A673 (cell line): Measurements from ENCODE around the gene CINP. TPM values are rescaled to one million over a fixed set of nuclear protein-coding genes. Genes with fewer than 3 reads are reported as not detected.

Experiments
- BruUV-seq: library from RNA; stranded (reverse); fragments of 400-500 nt; replicated peaks from 2 replicates; lab custom pipeline; 2021; lab: Mats Ljungman, UMichigan
- CTCF ChIA-PET: fragments of 300-600 bp; sonication (Branson Sonifier 250); formaldehyde crosslinking; loops from one replicate; lab custom pipeline; 2022; ENCODE audit warnings: antibody characterized with exemption; lab: Charles Lee
- POLR2A ChIA-PET: fragments of 300-600 bp; sonication (Branson Sonifier 250); formaldehyde crosslinking; loops from one replicate; lab custom pipeline; 2022; ENCODE audit warnings: antibody characterized with exemption; ENCODE audit not compliant: low non-redundant PET; lab: Charles Lee
- DNase-seq: peaks from one replicate; pipeline ENCODE4 v3.0.0-alpha.2; 2015; ENCODE audit warnings: low spot score
- H3K27ac ChIP-seq: fragments of 200-600 bp; sonication (generic); 2 replicates; pipeline ENCODE4 v1.5.1; 2016; ENCODE audit warnings: mixed run types, low read depth, mild to moderate bottlenecking, mixed read lengths, antibody characterized with exemption, low read length; ENCODE audit not compliant: poor library complexity, severe bottlenecking
- H3K27me3 ChIP-seq: fragments of 200-600 bp; sonication (generic); replicated peaks from 2 replicates; pipeline ENCODE4 v1.6.1; 2017; ENCODE audit warnings: mixed run types, low read depth, mild to moderate bottlenecking, mixed read lengths, antibody characterized with exemption, low read length; ENCODE audit not compliant: insufficient read depth, poor library complexity
- H3K36me3 ChIP-seq: fragments of 200-600 bp; sonication (generic); 2 replicates; pipeline ENCODE4 v1.6.1; 2016; ENCODE audit warnings: mixed run types, mild to moderate bottlenecking, mixed read lengths, antibody characterized with exemption, low read length; ENCODE audit not compliant: insufficient read depth, poor library complexity, severe bottlenecking
- H3K4me1 ChIP-seq: fragments of 200-600 bp; sonication (generic); 2 replicates; pipeline ENCODE4 v1.6.1; 2017; ENCODE audit warnings: mixed run types, mild to moderate bottlenecking, mixed read lengths, antibody characterized with exemption, low read length; ENCODE audit not compliant: insufficient read depth, poor library complexity, severe bottlenecking
- H3K4me3 ChIP-seq: fragments of 200-600 bp; sonication (generic); 2 replicates; pipeline ENCODE4 v1.5.1; 2016; ENCODE audit warnings: low read depth, mixed run types, mild to moderate bottlenecking, mixed read lengths, low read length; ENCODE audit not compliant: poor library complexity, severe bottlenecking
- H3K9me3 ChIP-seq: fragments of 200-600 bp; sonication (generic); 2 replicates; pipeline ENCODE4 v1.6.1; 2016; ENCODE audit warnings: mixed run types, low read depth, mild to moderate bottlenecking, mixed read lengths, antibody characterized with exemption, low read length; ENCODE audit not compliant: poor library complexity, severe bottlenecking
- EZH2 ChIP-seq: fragments of 200-600 bp; sonication (generic); IDR thresholded peaks from 2 replicates; pipeline ENCODE4 v1.6.1; 2017; ENCODE audit warnings: borderline replicate concordance, low read depth, mild to moderate bottlenecking, mixed read lengths, antibody characterized with exemption, low read length; ENCODE audit not compliant: poor library complexity, severe bottlenecking
- intact Hi-C: fragments of 100-400 bp; cut with micrococcal nuclease; formaldehyde crosslinking; loops from one replicate; pipeline ENCODE4 v1.10.0; 2022; ENCODE audit not compliant: unreplicated experiment
- total RNA-seq: library from RNA; stranded (reverse); gene quantifications from 2 replicates; pipeline ENCODE4 v1.2.3, GENCODE V29; 2021
- TF ChIP-seq, protein P1 (sequence below): fragments of 300-800, 200-600 bp; sonication (generic); conservative IDR thresholded peaks from 2 replicates; pipeline ENCODE4 v1.5.1; 2017; ENCODE audit warnings: low read depth, mild to moderate bottlenecking, antibody characterized with exemption, low read length, moderate library complexity, mixed read lengths

The CINP gene
- total RNA-seq, 1 experiment from 2014 or later: 46.6 TPM

DNA sequence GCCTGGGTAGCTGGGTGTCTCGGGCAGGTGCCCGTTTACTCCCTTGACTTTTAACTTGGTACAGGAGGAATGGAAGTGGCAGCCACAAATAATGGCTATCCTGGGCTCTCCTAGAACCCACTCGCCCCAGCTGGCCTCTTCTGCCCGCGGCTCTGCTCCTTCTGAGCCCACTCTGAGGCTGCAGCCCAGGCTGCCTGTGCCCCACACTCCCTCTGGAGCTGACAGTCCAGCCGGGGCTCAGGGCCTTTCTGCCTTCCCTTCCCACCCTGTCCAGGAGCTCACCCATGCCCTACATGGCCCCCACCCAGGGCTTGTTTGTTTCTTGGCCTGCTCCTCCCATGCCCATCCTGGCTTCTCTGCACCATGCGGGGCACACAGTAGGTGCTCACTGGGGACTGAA is 27.5 kb downstream of the CINP start:
- Histone ChIP-seq H3K36me3 (peaks cover 3% of the 10 kb centered on the region), H3K4me1 (no peaks in the 10 kb centered on the region), H3K27ac (no peak overlapping the region), H3K27me3 (no peaks in the 10 kb centered on the region), H3K4me3 (no peak overlapping the region), H3K9me3 (no peaks in the 10 kb centered on the region)
- no peak for TF ChIP-seq EZH2
- TF ChIP-seq, protein P1, sequence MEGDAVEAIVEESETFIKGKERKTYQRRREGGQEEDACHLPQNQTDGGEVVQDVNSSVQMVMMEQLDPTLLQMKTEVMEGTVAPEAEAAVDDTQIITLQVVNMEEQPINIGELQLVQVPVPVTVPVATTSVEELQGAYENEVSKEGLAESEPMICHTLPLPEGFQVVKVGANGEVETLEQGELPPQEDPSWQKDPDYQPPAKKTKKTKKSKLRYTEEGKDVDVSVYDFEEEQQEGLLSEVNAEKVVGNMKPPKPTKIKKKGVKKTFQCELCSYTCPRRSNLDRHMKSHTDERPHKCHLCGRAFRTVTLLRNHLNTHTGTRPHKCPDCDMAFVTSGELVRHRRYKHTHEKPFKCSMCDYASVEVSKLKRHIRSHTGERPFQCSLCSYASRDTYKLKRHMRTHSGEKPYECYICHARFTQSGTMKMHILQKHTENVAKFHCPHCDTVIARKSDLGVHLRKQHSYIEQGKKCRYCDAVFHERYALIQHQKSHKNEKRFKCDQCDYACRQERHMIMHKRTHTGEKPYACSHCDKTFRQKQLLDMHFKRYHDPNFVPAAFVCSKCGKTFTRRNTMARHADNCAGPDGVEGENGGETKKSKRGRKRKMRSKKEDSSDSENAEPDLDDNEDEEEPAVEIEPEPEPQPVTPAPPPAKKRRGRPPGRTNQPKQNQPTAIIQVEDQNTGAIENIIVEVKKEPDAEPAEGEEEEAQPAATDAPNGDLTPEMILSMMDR: no peak
- no peak for DNase-seq
- CTCF ChIA-PET: no interaction called here
- POLR2A ChIA-PET: no interaction called here
- intact Hi-C loops: no loop called here
- BruUV-seq: no TSS peak

GRCh38 chr14:102333795-102334705 is 28.6 kb downstream of the CINP start:
- no peak for TF ChIP-seq EZH2
- TF ChIP-seq, protein P1: no peak
- H3K27ac ChIP-seq: no peak overlapping the region
- intact Hi-C loops: no loop called here
- H3K4me3 ChIP-seq: no peak overlapping the region
- H3K36me3 ChIP-seq: peaks cover 3% of the 10 kb centered on the region
- H3K27me3 ChIP-seq: no peaks in the 10 kb centered on the region
- ChIA-PET CTCF (no interaction called here), POLR2A (no interaction called here)
- no peaks in the 10 kb centered on the region for H3K9me3 ChIP-seq
- BruUV-seq: no TSS peak
- no peak for DNase-seq
- no peaks in the 10 kb centered on the region for H3K4me1 ChIP-seq

DNA sequence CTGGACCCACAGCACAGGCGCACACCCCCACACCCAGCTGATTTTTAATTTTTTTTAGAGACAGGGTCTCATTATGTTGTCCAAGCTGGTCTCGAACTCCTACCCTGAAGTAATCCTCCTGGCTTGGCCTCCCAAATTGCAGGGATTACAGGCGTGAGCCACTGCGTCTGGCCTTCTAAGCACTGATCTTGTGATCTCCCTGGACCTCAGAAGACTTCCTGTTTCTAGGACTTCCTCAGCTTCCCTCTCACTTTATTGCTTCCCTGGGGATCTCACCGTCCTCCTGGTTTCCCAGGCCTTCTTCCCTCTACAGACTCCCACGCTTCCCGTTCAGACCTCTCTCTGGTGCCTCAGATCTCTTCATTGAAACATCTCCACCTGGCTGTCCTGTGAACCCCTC is 29.3 kb downstream of the CINP start:
- no TSS peak for BruUV-seq
- ChIA-PET CTCF (no interaction called here), POLR2A (no interaction called here)
- no peak overlapping the region for H3K27ac ChIP-seq
- peaks cover 3% of the 10 kb centered on the region for H3K36me3 ChIP-seq
- H3K9me3 ChIP-seq: no peaks in the 10 kb centered on the region
- no peak for DNase-seq
- no peak overlapping the region for H3K4me3 ChIP-seq
- no peaks in the 10 kb centered on the region for H3K4me1 ChIP-seq
- intact Hi-C loops: no loop called here
- H3K27me3 ChIP-seq: no peaks in the 10 kb centered on the region
- TF ChIP-seq EZH2: no peak
- TF ChIP-seq, protein P1: no peak
